Neutrophil (primary cell): Measurements from ENCODE around the gene UBAC2.
A peak's percentile ranks its signal among the peaks of the same experiment; 100 is the strongest.

ENCODE experiments used
- H3K27ac ChIP-seq: fragments of 200-600 bp; sonication (generic); 2 replicates; pipeline ENCODE4 v1.5.1; 2016; ENCODE audit warnings: mild to moderate bottlenecking, moderate library complexity
- H3K27me3 ChIP-seq: fragments of 200-600 bp; sonication (generic); 2 replicates; pipeline ENCODE4 v1.6.0; 2016; ENCODE audit warnings: mild to moderate bottlenecking
- H3K36me3 ChIP-seq: fragments of 200-600 bp; sonication (generic); 2 replicates; pipeline ENCODE4 v1.5.1; 2017
- H3K4me1 ChIP-seq, 2 experiments: fragments of 200-600 bp in 1 of 2; sonication (generic) in 1 of 2; 1 replicate in 1 of 2; 2 replicates in 1 of 2; pipeline versions ENCODE4 v1.5.1 to v1.6.1; 2013 to 2016; ENCODE audit warnings: low read depth in 1 of 2, low read length in 1 of 2, mild to moderate bottlenecking in 1 of 2, moderate library complexity in 1 of 2; ENCODE audit not compliant: control insufficient read depth in 1 of 2, insufficient read depth in 1 of 2
- H3K4me3 ChIP-seq, 2 experiments: fragments of 200-600 bp in 1 of 2; sonication (generic) in 1 of 2; 1 replicate in 1 of 2; 2 replicates in 1 of 2; pipeline ENCODE4 v1.5.1; 2013 to 2016; ENCODE audit warnings: low read depth in 1 of 2, low read length in 1 of 2, mild to moderate bottlenecking in 1 of 2, moderate library complexity in 1 of 2
- H3K9me3 ChIP-seq: fragments of 200-600 bp; sonication (generic); 2 replicates; pipeline ENCODE4 v1.5.1; 2016
- CTCF ChIP-seq: fragments of 200-600 bp; sonication (generic); IDR thresholded peaks from 2 replicates; pipeline ENCODE4 v1.5.1; 2016; ENCODE audit warnings: antibody characterized with exemption

The UBAC2 gene

GRCh38 chr13:99268822-99269221 lies 68.2 kb downstream of the UBAC2 start:
- Histone ChIP-seq H3K27ac (no peak overlapping the region), H3K36me3 (peaks cover 6% of the 10 kb centered on the region), H3K9me3 (no peaks in the 10 kb centered on the region), H3K4me1 (peaks cover 28 to 31% of the 10 kb centered on the region in 2 experiments), H3K27me3 (no peaks in the 10 kb centered on the region), H3K4me3 (no peak overlapping the region)
- TF ChIP-seq CTCF, result no peak

- TF ChIP-seq CTCF, result peak; percentile 81
- H3K36me3 ChIP-seq, result peaks cover 6% of the 10 kb centered on the region
- peak overlapping the region; percentile 72 for H3K27ac ChIP-seq
- no peak overlapping the region for H3K4me3 ChIP-seq
- peaks cover 19 to 22% of the 10 kb centered on the region in 2 experiments for H3K4me1 ChIP-seq
- no peaks in the 10 kb centered on the region for H3K9me3 ChIP-seq
- no peaks in the 10 kb centered on the region for H3K27me3 ChIP-seq
Observed at GRCh38 chr13:99269627-99270241, 69.1 kb downstream of the UBAC2 start.

GRCh38 chr13:99270518-99270917 lies 69.9 kb downstream of the UBAC2 start:
- Histone ChIP-seq H3K4me3 (no peak overlapping the region), H3K4me1 (peaks cover 19 to 20% of the 10 kb centered on the region in 2 experiments), H3K27ac (peak overlapping the region; percentile 72), H3K27me3 (no peaks in the 10 kb centered on the region), H3K36me3 (peaks cover 6% of the 10 kb centered on the region), H3K9me3 (no peaks in the 10 kb centered on the region)
- no peak for TF ChIP-seq CTCF

GRCh38 chr13:99271249-99271648 lies 70.6 kb downstream of the UBAC2 start:
- Histone ChIP-seq H3K9me3 (no peaks in the 10 kb centered on the region), H3K36me3 (peaks cover 6% of the 10 kb centered on the region), H3K4me3 (no peak overlapping the region), H3K4me1 (peaks cover 22 to 23% of the 10 kb centered on the region in 2 experiments), H3K27ac (peak overlapping the region; percentile 72), H3K27me3 (no peaks in the 10 kb centered on the region)
- no peak for TF ChIP-seq CTCF

- H3K9me3 ChIP-seq, result no peaks in the 10 kb centered on the region
- H3K36me3 ChIP-seq, result peaks cover 6% of the 10 kb centered on the region
- H3K4me3 ChIP-seq, result no peak overlapping the region
- no peak for TF ChIP-seq CTCF
- peak overlapping the region; percentile 72 for H3K27ac ChIP-seq
- no peaks in the 10 kb centered on the region for H3K27me3 ChIP-seq
- H3K4me1 ChIP-seq, result peaks cover 34 to 35% of the 10 kb centered on the region in 2 experiments
Observed at GRCh38 chr13:99272481-99272880, 71.8 kb downstream of the UBAC2 start.
